NOMO-1 treated with dmso at 0.1 percent for 144 hours (cell line): ENCODE data around the gene GNAZ.

Experiments used
- DNase-seq: peaks from one replicate; lab custom pipeline; 2025; ENCODE audit not compliant: unreplicated experiment; lab: John Stamatoyannopoulos, UW

The GNAZ gene

GRCh38 chr22:23105919-23106318, 35.6 kb downstream of the GNAZ start:
- DNase-seq = no peak

- no peak for DNase-seq
These were observed 36.0 kb downstream of the GNAZ start for GRCh38 chr22:23106344-23106743.

DNA sequence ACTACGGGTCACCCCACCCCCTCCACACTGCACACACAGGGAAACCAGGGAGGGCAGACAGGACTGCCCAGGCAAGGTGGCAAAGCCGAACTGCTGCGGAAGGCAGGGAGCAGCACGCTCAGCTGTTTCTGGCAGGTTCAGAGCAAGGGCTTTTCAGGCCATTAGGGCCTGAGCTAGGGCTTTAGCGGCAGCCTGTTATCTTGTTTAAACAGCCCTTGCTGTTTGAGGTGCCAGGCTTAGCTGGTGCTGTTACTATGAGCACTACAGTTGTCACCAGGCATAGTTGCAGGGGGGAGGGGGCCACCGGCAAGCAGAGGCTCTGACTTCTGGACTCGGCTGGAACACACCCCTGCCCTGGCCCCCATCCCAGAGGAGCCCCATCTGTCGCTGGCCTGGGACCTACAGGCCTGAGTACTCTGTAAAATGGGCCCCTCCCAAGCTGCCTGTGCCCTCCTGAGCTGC, 36.6 kb downstream of the GNAZ start:
- DNase-seq = no peak

GRCh38 chr22:23107487-23108248, 37.3 kb downstream of the GNAZ start:
- no peak for DNase-seq

DNA sequence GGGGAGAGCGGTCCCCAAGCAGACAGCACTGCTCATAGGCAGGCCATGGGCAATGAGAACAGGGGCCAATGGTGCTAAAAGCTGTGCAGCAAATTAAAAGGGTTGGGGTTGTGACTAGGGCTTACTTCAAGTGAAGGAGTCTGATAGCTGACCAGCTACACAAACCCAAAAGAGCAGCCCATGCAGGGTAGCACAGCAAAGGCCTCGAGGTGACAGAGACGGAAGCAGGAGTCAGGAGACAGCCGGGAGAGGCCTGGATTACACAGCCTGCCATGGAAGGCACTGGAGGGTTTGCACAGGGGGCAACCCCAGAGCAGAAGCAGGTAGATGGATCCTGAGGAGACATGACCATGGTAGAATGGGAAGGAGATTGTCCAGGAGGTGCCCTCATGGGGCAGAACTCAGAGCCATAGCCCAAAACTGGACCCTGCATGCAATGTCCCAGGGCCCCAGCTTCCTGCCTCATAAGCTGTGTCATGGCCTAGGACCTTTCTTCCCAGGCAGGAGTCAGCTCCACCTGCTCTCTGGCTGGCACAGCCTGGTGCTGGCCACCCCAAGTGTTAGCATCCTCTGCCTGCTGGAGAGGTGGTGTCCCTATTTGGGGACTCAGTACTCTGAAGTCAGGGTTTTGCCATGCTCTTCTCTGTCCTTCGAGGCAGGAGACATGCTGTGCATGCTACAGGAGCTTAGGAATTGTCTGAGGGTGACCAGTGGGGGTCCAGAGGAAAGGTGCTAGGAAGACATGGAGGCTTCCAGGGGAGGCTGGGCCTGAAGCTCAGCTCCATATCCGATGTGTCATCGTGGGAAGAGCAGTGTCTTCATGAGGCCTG, 38.1 kb downstream of the GNAZ start:
- DNase-seq = no peak

DNA sequence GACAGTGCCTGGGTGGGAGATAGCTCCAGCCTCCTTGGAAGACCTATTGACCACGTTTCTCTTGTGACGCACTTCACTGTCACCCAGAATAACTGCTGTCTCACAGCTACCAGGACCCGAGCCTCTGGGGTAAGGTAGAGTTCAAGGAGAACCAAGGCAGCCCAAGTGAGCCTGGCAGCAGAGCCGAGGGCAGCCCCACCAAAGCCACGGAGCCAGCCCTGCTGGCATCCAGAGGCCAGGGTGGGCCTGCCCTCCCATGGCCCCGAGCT, 38.7 kb downstream of the GNAZ start:
- DNase-seq = no peak

DNA sequence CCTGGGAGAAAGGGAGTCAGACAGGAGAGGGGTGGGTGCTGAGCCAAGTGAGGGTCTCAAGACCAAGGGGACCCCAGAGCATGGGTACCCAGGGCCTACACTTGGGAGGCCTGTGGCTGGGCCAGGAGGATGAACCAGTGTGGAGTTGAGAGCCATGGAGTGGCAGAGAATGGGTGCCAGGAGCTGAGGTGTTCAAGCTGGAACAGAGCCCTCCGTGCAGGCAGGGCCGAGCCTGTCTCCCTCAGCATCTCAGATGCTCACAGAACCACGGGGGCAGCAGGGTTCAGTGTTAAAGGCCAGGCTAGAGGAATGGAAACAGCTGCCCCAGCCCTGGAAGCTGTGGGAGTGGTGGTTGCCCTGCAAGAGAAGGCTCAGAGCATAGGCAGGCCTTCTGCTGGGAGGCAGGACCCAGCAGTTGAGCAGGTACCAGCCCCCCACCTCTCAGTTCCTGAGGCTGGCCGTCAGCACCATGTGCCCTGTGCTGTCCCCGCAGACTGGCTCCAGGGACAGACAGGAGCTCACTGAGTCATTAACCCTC, 39.2 kb downstream of the GNAZ start:
- no peak for DNase-seq

- DNase-seq = no peak
These were observed 40.0 kb downstream of the GNAZ start for GRCh38 chr22:23110190-23110921.

DNA sequence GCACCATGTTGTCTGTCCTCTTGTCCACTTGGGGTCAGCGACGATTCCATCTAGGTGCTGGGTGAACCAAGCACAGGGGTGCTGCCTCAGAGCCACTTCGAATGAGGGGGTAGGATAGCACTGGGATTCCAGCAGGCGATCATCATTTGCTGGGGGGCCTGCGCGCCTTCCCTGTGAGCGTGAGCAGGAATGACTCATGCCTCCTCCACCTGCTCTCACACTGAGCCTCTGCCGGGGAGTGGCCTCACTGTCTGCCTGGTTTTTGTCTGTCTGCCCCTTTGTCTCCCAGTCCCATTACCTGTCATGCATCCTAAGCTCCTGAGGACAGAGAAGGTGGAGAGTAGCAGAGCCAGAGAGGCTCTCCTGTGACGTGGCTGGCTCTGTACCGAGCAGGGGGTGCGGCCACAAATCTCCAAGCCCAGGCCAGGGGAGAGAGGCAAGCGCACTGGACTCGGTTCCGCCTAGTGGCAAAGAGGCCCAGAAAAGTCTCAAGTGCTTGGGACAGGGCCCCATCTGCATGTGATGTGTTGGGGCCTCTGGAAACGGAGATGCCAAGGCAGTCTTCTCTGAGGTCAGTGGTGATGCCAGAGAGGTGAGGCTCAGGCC, 40.7 kb downstream of the GNAZ start:
- DNase-seq = no peak

DNA sequence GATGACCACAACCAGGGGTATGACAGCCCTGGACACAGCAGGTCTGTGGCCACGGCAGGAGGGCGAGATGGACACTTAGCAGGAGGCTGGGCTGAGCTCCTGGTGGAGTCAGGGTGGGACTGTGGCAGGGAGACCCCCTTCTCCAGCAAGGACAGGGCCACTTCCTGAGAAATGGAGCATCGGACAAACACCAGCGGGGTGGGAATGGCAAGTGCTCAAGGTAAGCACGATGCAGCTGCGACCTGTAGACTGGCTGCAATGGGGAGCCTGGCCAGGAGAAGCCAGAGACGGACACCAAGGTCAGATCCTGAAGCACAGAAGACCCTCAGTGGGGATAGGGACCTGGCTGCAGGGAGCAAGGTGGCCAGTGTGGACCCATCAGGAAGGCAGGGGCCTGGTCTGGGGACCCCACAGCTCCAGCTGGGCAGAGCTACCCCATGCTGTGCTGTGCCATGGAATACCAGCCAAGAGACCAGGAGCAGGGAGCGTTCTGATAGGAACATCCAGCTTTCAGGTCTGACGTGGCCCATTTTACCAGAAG, 42.2 kb downstream of the GNAZ start:
- DNase-seq = no peak

GRCh38 chr22:23113067-23113846, 42.9 kb downstream of the GNAZ start:
- DNase-seq = no peak

DNA sequence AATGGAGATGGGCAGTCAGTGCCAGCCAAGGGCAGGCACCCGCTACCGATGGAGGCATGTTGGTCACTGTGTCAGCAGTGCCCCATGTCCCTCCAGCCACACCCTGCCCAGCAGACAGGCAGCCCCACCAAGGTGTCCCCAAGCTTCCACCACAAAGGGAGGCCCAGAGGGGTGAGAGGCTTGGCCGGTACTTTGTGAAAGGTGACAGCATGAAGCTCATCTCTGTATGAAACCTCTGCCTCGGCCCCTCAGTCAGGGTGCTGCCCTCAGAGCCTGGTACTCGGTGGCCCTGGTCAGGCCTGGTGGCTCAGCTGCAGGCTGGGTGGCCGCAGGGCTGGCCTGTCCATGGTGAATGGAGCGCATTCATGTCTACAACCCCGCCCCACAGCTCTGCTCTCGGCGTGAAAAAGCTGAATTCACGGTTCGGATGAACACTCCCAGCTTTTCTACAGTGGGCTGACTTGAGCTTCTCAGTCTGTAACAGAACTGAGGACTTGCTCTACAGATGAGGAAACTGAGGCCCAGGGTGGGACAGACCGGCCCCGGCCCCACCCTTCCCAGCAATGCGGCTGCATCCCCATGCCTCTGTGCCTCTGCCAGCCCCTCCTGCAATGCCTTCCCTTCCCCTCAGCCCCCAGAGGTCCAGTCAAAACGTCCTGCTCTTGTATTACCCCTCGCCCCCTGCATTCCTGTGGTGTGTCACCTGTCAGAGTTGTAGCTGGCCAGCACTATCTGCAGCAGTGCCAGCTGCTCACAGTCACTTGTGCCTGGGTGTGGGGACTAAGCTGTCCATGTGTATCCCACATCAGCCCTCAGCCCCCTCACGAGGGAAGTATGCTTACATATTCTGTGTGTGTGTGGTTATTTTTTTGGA, 43.8 kb downstream of the GNAZ start:
- DNase-seq = no peak

GRCh38 chr22:23114721-23115020, 44.4 kb downstream of the GNAZ start:
- DNase-seq = no peak

DNA sequence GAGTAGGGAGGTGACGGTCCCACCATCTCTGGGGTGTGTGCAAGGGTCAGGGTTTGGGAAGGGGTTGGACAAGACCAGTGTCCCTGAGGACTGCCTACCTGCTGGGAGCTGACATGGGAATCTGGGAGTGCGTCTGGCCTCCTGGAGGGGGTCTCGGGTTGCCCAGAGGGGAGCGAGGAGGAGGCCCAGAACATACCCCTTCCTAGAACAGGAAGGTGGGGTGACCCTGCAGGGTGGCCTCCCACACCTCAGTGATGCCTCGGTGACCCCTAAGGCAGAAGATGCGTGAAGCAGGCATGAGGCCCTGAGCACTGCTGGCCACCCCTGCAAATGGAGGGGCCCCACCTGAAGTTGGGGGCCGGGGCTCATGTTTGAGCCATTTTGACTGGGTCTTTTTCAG, 45.0 kb downstream of the GNAZ start:
- no peak for DNase-seq

DNA sequence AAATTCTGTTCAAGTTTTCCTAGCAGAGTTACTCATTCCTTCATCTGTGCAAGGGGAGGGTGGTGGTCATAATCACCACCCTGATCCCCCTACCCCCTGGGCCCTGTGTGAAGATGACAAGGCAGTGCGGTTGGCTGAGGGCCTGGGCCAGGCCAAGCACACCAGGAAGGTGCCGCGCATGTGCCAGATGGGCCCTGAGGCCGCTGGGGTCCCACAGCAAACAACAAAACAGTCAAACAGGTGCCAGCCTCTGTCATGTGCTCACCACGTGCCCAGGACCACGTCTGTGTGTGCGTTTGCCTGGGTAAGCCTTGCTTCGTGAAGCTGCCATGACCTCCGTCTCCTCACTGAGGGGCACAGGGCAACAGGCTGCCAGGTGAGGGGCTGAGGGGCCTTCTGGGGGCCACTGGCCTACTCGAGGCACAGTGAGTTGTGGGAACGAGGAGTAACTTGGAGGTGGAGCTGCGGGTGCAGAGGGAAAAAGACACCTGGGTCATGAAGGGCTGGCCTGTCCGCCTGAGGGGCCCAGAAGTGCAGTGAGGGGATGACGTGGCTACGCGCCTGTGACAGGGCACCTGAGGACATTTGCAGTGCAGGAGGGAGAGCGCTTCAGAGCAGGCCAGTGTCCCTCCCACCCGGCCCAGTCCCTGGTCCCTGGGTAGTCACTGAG, 45.6 kb downstream of the GNAZ start:
- no peak for DNase-seq

DNA sequence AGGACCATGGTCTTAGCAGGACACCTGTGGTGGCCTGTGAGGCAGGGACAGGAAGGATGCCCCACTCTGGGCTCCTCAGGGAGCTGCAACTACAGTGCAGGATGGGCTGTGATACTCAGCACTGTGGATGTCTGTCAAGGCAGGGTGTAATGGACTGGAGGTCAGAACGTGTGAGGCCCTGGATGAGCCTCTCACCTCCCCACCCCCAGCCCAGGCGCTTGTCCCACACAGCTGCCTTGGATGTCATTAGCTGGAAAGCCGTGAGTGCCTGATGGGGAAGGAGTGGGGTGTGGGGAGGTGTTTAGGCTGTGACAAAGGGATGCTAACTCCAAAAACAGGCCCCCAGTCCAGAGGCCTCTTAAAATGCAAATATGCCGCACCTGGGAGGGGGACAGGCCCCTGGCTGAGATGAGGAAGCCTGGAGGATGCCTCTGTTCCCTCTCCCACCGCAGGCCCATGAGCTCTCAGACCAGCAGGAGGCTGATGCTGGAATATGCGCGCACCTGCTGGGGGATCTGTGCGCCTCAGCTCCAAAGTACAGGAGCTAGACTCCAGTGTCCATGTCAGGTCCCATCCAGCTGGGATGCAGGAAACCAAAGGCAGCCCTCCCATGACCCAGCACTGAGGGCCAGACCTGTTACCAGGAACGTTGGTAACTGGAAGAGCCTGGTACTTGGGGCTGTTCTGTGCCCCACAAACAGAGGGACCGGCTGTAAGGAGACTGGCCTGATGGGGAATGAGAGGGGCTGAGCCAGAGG, 46.4 kb downstream of the GNAZ start:
- no peak for DNase-seq

- no peak for DNase-seq
These were observed 47.0 kb downstream of the GNAZ start for GRCh38 chr22:23117275-23117674.
